Activated T-cell treated with anti-CD3 and anti-CD28 coated beads, Interleukin-2, amount 50 U/mL, for 4 hours (primary cell): ENCODE measurements around the gene RAB38. TPM values are rescaled to one million over a fixed set of nuclear protein-coding genes. Genes with fewer than 3 reads are reported as not detected.

Source experiments
- ATAC-seq, 2 donors: fragments of 200-7000 bp; cut with Tn5 transposase; one replicate each; pipeline ENCODE4 v1.10.0; 2021
- DNase-seq: peaks from one replicate; pipeline ENCODE4 v3.0.0-alpha.2; 2020
- H3K27me3 Mint-ChIP-seq: one replicate; pipeline ENCODE4 v1.8.0; 2021; ENCODE audit warnings: low read depth, mixed read lengths
- H3K36me3 Mint-ChIP-seq: one replicate; pipeline ENCODE4 v1.8.0; 2022; ENCODE audit warnings: mixed read lengths; ENCODE audit not compliant: insufficient read depth
- H3K4me1 Mint-ChIP-seq: one replicate; pipeline ENCODE4 v1.8.0; 2021; ENCODE audit warnings: low read depth, mixed read lengths
- H3K4me3 Mint-ChIP-seq: one replicate; pipeline ENCODE4 v1.8.0; 2021; ENCODE audit warnings: mild to moderate bottlenecking, moderate library complexity, mixed read lengths
- H3K9me3 Mint-ChIP-seq: one replicate; pipeline ENCODE4 v1.8.0; 2021; ENCODE audit warnings: mixed read lengths
- total RNA-seq, 3 donors: library from RNA; stranded (reverse); gene quantifications; one replicate each; pipeline ENCODE4 v1.2.1, GENCODE V29; 2021

Gene RAB38
- total RNA-seq, 3 donors from 2014 or later: 0.92 to 2.8 (median 1.9) TPM

- peak; percentile 4 for DNase-seq
- Mint-ChIP-seq H3K9me3 (no peaks in the 10 kb centered on the region), H3K36me3 (no peaks in the 10 kb centered on the region), H3K4me3 (no peak overlapping the region), H3K4me1 (no peaks in the 10 kb centered on the region), H3K27me3 (peaks cover 9% of the 10 kb centered on the region)
- peak; percentile 70 to 72 for ATAC-seq
Measured at GRCh38 chr11:88103337-88104206, 71.7 kb downstream of the RAB38 start.

- DNase-seq: no peak
- Mint-ChIP-seq H3K9me3 (no peaks in the 10 kb centered on the region), H3K4me1 (no peaks in the 10 kb centered on the region), H3K4me3 (no peak overlapping the region), H3K27me3 (peaks cover 6% of the 10 kb centered on the region), H3K36me3 (no peaks in the 10 kb centered on the region)
- ATAC-seq: no peak
Measured at GRCh38 chr11:88102598-88102934, 72.7 kb downstream of the RAB38 start.

DNA sequence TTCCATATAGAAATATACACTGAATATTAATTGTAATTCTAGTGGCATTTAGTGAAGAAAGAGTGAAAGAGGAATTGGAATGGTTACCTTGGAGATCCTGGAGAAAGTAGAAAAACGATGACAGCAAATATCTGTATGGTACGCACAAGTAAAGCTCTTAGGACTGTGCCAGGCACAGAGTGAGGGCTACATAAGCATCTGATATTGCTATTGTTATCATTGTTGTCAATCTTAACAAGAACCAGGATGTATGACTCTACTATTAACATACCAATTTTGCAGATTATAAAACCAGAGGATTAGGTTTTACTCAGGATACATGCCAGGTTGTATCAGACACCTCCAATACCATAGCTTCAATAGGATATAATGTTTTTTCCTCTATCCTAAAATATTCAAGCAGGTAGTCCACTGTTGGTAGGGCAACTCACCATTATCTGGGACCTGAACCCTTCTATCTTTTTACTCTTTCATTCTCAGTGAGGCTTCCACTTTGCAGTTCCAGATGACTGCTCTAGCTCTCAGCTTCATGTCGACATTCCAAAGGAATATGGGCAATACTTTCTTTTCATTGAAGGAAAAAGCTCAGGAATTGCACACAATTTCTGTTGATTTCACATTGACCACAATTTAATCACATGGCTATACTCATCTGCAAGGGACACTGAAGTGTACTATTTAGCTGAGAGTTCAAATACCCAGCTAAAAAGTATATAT lies 73.2 kb downstream of the RAB38 start:
- ATAC-seq: no peak
- Mint-ChIP-seq H3K4me1 (no peaks in the 10 kb centered on the region), H3K27me3 (peaks cover 4% of the 10 kb centered on the region), H3K36me3 (no peaks in the 10 kb centered on the region), H3K4me3 (no peak overlapping the region), H3K9me3 (no peaks in the 10 kb centered on the region)
- DNase-seq: no peak

DNA sequence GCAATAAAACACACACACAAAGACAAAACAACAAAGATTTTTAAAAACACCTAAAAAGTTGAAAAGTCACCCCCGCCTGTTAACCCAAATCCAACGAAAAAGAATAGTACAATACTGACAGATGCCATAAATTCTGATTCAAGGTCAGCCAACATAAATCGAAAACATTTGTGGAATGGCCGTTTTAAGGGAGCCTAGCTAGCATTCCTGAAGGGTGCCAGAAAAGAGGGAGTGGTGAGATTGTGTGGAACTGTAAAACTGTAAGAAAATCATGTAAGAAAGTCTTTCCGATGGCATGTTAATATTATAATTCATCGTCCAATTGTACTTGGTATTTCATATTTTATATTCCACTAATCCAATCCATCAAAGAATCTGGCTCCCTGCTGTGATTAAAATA lies 75.1 kb downstream of the RAB38 start:
- no peaks in the 10 kb centered on the region for H3K36me3 Mint-ChIP-seq
- ATAC-seq: no peak
- no peaks in the 10 kb centered on the region for H3K4me1 Mint-ChIP-seq
- no peaks in the 10 kb centered on the region for H3K9me3 Mint-ChIP-seq
- no peak overlapping the region for H3K4me3 Mint-ChIP-seq
- no peak for DNase-seq
- peaks cover 4% of the 10 kb centered on the region for H3K27me3 Mint-ChIP-seq

DNA sequence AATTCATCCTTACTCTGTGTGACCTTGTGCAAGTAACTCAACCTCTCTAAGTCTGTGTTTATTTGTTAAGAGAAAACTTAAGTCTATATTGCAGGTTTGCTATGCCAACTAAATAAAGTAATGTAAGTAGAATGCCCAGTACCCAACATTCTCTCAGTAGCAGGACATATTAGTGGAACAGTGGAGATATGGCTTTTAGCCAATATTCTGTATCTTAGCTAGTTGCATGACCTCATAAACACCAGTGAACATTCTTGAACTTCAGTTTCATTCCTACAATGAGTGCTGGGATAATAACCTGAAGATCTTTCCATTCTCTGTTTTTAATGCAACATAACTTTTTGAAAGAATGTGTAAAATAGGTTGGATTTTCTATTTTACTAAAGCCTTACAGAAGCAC lies 77.0 kb downstream of the RAB38 start:
- Mint-ChIP-seq H3K4me3 (no peak overlapping the region), H3K9me3 (no peaks in the 10 kb centered on the region), H3K4me1 (no peaks in the 10 kb centered on the region), H3K36me3 (no peaks in the 10 kb centered on the region), H3K27me3 (peaks cover 4% of the 10 kb centered on the region)
- no peak for DNase-seq
- ATAC-seq: no peak

DNA sequence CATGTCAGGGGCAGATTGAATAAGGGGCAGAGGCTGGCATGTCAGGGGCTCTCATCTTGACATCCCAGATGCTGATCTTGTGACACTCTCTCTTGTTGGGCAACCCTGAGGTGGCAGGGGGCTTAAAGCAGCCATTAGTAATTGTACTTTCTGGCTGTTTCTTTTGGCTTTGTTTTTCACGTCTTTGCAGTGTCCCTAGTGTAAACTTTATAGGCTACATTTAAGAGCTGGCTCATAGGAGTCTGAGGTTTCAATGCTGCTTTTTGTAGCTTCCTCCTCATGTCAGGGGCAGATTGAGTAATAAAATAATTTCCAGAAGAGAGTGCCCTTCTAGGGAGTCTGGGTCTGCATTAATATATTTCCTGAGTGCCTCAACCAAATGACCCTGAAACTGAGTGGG lies 86.1 kb downstream of the RAB38 start:
- ATAC-seq (no peak), DNase-seq (no peak)
- H3K4me3 Mint-ChIP-seq: no peak overlapping the region
- no peaks in the 10 kb centered on the region for H3K36me3 Mint-ChIP-seq
- H3K27me3 Mint-ChIP-seq: peaks cover 2% of the 10 kb centered on the region
- H3K9me3 Mint-ChIP-seq: no peaks in the 10 kb centered on the region
- H3K4me1 Mint-ChIP-seq: no peaks in the 10 kb centered on the region

DNA sequence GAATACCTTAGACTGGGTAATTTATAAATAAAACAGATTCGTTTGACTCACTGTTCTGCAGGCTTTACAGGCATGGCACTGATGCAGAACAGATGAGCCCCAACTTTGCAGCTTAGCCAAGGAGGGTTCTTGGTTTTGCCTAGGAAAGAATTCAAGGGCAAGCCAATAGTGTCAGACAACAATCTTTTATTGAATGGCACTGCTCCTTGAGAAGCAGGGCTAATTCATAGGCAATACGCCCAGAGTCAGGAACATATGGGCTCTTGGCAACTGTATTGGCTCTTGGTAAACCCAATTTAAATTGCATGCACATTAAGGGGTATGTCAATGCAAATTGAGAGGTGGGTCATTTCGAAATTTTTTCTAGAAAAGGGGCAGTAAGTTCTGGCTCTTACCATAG lies 87.9 kb downstream of the RAB38 start:
- DNase-seq: no peak
- Mint-ChIP-seq H3K4me3 (no peak overlapping the region), H3K4me1 (no peaks in the 10 kb centered on the region), H3K27me3 (peaks cover 2% of the 10 kb centered on the region), H3K36me3 (no peaks in the 10 kb centered on the region), H3K9me3 (no peaks in the 10 kb centered on the region)
- no peak for ATAC-seq

DNA sequence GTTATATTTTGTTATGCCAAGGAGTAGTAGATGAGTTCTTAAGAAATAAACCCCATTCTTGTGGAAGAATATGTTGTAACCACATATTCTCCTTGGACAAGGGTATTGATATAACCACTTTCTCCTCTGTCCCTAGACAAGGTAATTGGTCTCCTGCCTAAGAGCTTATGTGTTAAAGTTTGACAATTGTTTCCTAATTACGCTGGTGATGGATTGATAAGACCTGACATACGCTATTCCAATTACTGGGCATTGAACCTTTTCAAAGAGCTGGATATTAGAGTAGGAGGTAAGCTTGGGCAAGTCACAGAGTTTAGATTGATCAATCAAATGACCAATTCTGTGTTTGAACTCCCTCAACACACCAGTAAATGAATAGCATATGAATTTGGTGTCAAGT lies 88.9 kb downstream of the RAB38 start:
- no peak for ATAC-seq
- DNase-seq: no peak
- no peaks in the 10 kb centered on the region for H3K36me3 Mint-ChIP-seq
- no peaks in the 10 kb centered on the region for H3K9me3 Mint-ChIP-seq
- H3K4me1 Mint-ChIP-seq: no peaks in the 10 kb centered on the region
- no peak overlapping the region for H3K4me3 Mint-ChIP-seq
- peaks cover 1% of the 10 kb centered on the region for H3K27me3 Mint-ChIP-seq

DNA sequence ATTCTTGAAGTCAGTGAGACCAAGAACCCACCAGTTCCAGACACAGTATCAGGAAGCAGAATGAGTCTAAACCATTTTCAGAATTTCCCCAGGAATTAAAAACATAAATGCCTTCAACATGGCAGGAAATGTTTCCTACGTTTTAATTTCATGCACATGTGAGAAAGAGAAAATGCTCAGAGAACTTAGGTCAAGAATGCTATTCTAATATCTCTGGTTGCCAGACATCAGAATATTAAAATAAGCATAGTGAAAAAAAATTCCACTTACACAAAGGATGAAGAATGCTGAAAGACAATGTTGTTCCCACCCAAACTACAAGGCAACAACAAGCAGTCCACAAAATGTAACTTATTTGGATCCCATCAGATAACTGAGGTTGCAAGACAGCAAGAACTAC lies 104.8 kb downstream of the RAB38 start:
- Mint-ChIP-seq H3K27me3 (peaks cover 27% of the 10 kb centered on the region), H3K4me3 (no peak overlapping the region), H3K4me1 (no peaks in the 10 kb centered on the region), H3K36me3 (no peaks in the 10 kb centered on the region), H3K9me3 (peaks cover 10% of the 10 kb centered on the region)
- DNase-seq (no peak), ATAC-seq (no peak)

GRCh38 chr11:88068848-88069554 lies 106.2 kb downstream of the RAB38 start:
- Mint-ChIP-seq H3K4me3 (no peak overlapping the region), H3K27me3 (peaks cover 27% of the 10 kb centered on the region), H3K9me3 (peaks cover 10% of the 10 kb centered on the region), H3K4me1 (no peaks in the 10 kb centered on the region), H3K36me3 (no peaks in the 10 kb centered on the region)
- ATAC-seq: no peak
- DNase-seq: no peak

DNA sequence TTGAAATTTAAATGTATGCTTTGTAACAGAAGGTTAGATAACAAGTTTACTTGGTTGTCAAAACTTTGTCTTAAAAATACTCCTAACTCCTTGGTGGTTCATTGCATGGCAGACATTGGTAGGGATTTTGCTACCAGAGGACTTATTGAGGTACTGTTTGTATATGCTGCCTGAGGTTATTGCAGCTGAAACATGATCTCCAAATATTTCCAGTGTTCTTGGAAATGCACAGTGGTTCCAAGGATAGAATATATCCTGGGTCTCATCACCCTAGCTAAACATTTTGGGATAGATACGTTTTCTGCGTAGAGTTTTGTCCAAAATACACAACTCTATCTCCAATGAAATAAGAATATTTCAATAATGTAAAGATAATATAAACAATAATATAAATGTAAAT lies 109.2 kb downstream of the RAB38 start:
- Mint-ChIP-seq H3K9me3 (no peaks in the 10 kb centered on the region), H3K4me1 (no peaks in the 10 kb centered on the region), H3K36me3 (no peaks in the 10 kb centered on the region), H3K27me3 (peaks cover 11% of the 10 kb centered on the region), H3K4me3 (no peak overlapping the region)
- no peak for DNase-seq
- ATAC-seq: no peak

DNA sequence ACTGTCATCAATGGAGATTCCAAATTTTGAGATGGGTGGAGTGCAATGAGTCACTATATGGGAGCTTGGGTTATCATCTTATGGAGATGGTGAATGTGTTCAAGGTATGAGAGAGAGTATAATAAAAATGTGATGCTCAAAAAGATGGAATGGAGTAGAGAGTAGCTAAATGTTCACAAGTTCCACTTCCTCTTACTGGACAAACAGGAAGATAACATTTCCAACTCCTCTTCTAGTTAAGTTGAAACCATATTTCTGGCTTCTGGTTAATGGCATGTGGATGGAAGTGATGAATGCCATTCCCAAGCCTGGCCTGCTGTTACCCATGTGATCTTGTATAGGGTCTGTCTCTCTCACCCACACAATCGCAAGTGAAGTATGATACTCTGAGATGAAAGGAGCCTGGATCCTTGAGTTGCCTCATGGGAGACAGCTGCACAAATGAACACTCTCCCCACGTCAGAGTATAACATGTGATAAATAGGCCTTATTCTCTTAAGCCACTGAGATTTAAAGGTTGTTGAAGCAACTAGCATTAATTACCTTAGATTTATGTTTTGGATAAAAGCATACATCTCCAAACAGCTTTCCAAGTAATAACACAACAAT lies 111.0 kb downstream of the RAB38 start:
- Mint-ChIP-seq H3K27me3 (peaks cover 4% of the 10 kb centered on the region), H3K9me3 (no peaks in the 10 kb centered on the region), H3K4me1 (no peaks in the 10 kb centered on the region), H3K36me3 (no peaks in the 10 kb centered on the region), H3K4me3 (no peak overlapping the region)
- DNase-seq: no peak
- no peak for ATAC-seq
